OCI-LY3 (cell line): ENCODE measurements around the gene SH3BP2.

Experiments used
- EZH2phosphoT487 ChIP-seq: fragments of 200-600 bp; shearing (Covaris generic); IDR thresholded peaks from 2 replicates; pipeline ENCODE4 v1.6.1; 2018; ENCODE audit warnings: antibody characterized with exemption, mixed run types, low read depth
- TF ChIP-seq, protein P1 (sequence below): fragments of 200-600, 300-600 bp; sonication (generic); IDR thresholded peaks from 2 replicates; pipeline ENCODE4 v1.5.1; 2014; ENCODE audit warnings: antibody characterized with exemption, low read length, low read depth

DNA sequence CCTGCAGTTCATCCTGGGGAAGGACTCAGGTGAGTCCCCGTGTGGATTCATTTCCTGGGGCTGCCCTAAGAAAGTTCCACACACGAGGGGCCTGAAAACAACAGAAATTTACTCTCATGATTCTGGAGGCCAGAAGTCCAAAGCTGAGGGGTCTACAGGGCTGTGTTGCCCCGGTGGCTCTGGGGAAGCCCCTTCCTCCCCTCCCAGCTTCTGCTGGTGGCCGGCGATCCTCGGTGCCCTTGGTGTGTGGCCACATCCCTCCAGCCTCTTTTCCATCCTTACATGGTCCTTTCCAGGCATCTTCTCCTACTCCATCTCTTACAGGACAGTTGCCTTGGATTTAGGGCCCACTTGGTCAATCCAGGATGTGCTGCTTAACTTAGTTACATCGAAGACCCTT, 15.1 kb downstream of the SH3BP2 start:
- TF ChIP-seq, protein P1, sequence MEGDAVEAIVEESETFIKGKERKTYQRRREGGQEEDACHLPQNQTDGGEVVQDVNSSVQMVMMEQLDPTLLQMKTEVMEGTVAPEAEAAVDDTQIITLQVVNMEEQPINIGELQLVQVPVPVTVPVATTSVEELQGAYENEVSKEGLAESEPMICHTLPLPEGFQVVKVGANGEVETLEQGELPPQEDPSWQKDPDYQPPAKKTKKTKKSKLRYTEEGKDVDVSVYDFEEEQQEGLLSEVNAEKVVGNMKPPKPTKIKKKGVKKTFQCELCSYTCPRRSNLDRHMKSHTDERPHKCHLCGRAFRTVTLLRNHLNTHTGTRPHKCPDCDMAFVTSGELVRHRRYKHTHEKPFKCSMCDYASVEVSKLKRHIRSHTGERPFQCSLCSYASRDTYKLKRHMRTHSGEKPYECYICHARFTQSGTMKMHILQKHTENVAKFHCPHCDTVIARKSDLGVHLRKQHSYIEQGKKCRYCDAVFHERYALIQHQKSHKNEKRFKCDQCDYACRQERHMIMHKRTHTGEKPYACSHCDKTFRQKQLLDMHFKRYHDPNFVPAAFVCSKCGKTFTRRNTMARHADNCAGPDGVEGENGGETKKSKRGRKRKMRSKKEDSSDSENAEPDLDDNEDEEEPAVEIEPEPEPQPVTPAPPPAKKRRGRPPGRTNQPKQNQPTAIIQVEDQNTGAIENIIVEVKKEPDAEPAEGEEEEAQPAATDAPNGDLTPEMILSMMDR, result no peak
- no peak for TF ChIP-seq EZH2phosphoT487
